Measurements from ENCODE around the gene IL23R. TPM values are rescaled to one million over a fixed set of nuclear protein-coding genes. Genes with fewer than 3 reads are reported as not detected.

The IL23R gene
- polyA plus RNA-seq, 4 donors = 0.06 to 1.3 TPM; not detected in 2

GRCh38 chr1:67150931-67151330 lies 15.3 kb upstream of the IL23R start:
- DNase-seq = no peak
- H3K36me3 ChIP-seq (ENCODE audit: control insufficient read depth in 3 of 3, insufficient read depth in 2 of 3, low read depth in 1 of 3, low read length in 3 of 3) = no peaks in the 10 kb centered on the region
- H3K27ac ChIP-seq (ENCODE audit: low read depth in 1 of 3, low read length in 2 of 3) = no peak overlapping the region
- FAIRE-seq = no peak
- H3K4me3 ChIP-seq (ENCODE audit: low read depth in 1 of 3, low read length in 3 of 3) = no peak overlapping the region
- peaks cover 0 to 7% (median 0%) of the 10 kb centered on the region in 3 donors for H3K4me1 ChIP-seq (ENCODE audit: control insufficient read depth in 3 of 3, insufficient read depth in 2 of 3, low read depth in 1 of 3, low read length in 2 of 3)
- no peaks in the 10 kb centered on the region for H3K27me3 ChIP-seq (ENCODE audit: control insufficient read depth in 3 of 3, insufficient read depth in 3 of 3, low read length in 3 of 3)
- 90 to 93% (median 93%) methylated on average over 4 of the region's 4 CpGs for WGBS, 3 donors
- H3K9me3 ChIP-seq (ENCODE audit: control insufficient read depth in 2 of 2, insufficient read depth in 1 of 2, low read depth in 1 of 2, low read length in 1 of 2) = no peaks in the 10 kb centered on the region

DNA sequence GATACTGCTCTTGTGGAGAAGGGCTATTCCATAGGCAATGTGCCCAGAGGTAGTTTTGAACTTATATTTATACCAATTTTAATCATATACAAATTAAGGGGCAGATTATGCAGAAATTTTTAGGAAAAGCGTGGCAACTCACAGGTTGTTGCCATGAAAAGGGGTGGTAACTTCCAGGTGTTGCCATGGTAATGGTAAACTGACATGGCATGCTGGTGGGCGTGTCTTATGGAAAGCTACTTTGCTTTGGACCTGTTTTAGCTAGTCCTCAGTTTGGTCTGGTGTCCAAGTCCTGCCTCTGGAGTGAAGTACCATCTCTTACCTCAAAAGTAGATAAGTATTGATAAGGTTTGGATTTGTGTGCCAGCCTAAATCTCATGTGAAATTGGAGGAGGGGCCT lies 7.9 kb upstream of the IL23R start:
- no peaks in the 10 kb centered on the region for H3K4me1 ChIP-seq (ENCODE audit: control insufficient read depth in 3 of 3, insufficient read depth in 2 of 3, low read depth in 1 of 3, low read length in 2 of 3)
- WGBS, 3 donors = 41 to 68% (median 64%) methylated on average over 2 of the region's 2 CpGs
- no peak for DNase-seq
- no peak overlapping the region for H3K27ac ChIP-seq (ENCODE audit: low read depth in 1 of 3, low read length in 2 of 3)
- H3K27me3 ChIP-seq (ENCODE audit: control insufficient read depth in 3 of 3, insufficient read depth in 3 of 3, low read length in 3 of 3) = no peaks in the 10 kb centered on the region
- H3K9me3 ChIP-seq (ENCODE audit: control insufficient read depth in 2 of 2, insufficient read depth in 1 of 2, low read depth in 1 of 2, low read length in 1 of 2) = no peaks in the 10 kb centered on the region
- FAIRE-seq = no peak
- no peak overlapping the region for H3K4me3 ChIP-seq (ENCODE audit: low read depth in 1 of 3, low read length in 3 of 3)
- no peaks in the 10 kb centered on the region for H3K36me3 ChIP-seq (ENCODE audit: control insufficient read depth in 3 of 3, insufficient read depth in 2 of 3, low read depth in 1 of 3, low read length in 3 of 3)

DNA sequence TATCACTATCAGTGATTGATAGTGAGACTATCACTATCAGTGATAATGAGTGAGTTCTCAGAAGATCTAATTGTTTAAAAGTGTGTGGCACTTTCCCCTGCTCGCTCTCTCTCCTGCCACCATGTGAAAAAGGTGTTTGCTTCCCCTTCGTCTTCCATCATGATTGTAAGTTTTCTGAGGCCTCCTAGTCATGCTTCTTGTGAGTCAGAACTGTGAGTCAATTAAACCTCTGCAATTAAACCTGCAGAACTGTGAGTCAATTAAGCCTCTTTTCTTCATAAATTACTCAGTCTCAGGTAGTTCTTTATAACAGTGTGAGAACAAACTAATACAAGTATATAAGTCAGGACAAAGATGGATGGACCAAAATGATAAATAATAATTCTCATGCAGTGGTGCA lies 7.0 kb upstream of the IL23R start:
- DNase-seq (no peak), FAIRE-seq (no peak)
- H3K9me3 ChIP-seq (ENCODE audit: control insufficient read depth in 2 of 2, insufficient read depth in 1 of 2, low read depth in 1 of 2, low read length in 1 of 2) = no peaks in the 10 kb centered on the region
- H3K27me3 ChIP-seq (ENCODE audit: control insufficient read depth in 3 of 3, insufficient read depth in 3 of 3, low read length in 3 of 3) = no peaks in the 10 kb centered on the region
- H3K36me3 ChIP-seq (ENCODE audit: control insufficient read depth in 3 of 3, insufficient read depth in 2 of 3, low read depth in 1 of 3, low read length in 3 of 3) = no peaks in the 10 kb centered on the region
- H3K27ac ChIP-seq (ENCODE audit: low read depth in 1 of 3, low read length in 2 of 3) = no peak overlapping the region
- 68 to 78% (median 73%) methylated on average over 2 of the region's 2 CpGs for whole genome bisulfite sequencing, 3 donors
- no peaks in the 10 kb centered on the region for H3K4me1 ChIP-seq (ENCODE audit: control insufficient read depth in 3 of 3, insufficient read depth in 2 of 3, low read depth in 1 of 3, low read length in 2 of 3)
- no peak overlapping the region for H3K4me3 ChIP-seq (ENCODE audit: low read depth in 1 of 3, low read length in 3 of 3)

- H3K4me1 ChIP-seq (ENCODE audit: control insufficient read depth in 3 of 3, insufficient read depth in 2 of 3, low read depth in 1 of 3, low read length in 2 of 3) = no peaks in the 10 kb centered on the region
- WGBS, 3 donors = 76 to 81% (median 77%) methylated on average over 2 of the region's 2 CpGs
- H3K9me3 ChIP-seq (ENCODE audit: control insufficient read depth in 2 of 2, insufficient read depth in 1 of 2, low read depth in 1 of 2, low read length in 1 of 2) = no peaks in the 10 kb centered on the region
- no peak overlapping the region for H3K27ac ChIP-seq (ENCODE audit: low read depth in 1 of 3, low read length in 2 of 3)
- DNase-seq (no peak), FAIRE-seq (no peak)
- no peaks in the 10 kb centered on the region for H3K36me3 ChIP-seq (ENCODE audit: control insufficient read depth in 3 of 3, insufficient read depth in 2 of 3, low read depth in 1 of 3, low read length in 3 of 3)
- no peak overlapping the region for H3K4me3 ChIP-seq (ENCODE audit: low read depth in 1 of 3, low read length in 3 of 3)
- H3K27me3 ChIP-seq (ENCODE audit: control insufficient read depth in 3 of 3, insufficient read depth in 3 of 3, low read length in 3 of 3) = no peaks in the 10 kb centered on the region
Observed at GRCh38 chr1:67162954-67163353, 3.3 kb upstream of the IL23R start.

DNA sequence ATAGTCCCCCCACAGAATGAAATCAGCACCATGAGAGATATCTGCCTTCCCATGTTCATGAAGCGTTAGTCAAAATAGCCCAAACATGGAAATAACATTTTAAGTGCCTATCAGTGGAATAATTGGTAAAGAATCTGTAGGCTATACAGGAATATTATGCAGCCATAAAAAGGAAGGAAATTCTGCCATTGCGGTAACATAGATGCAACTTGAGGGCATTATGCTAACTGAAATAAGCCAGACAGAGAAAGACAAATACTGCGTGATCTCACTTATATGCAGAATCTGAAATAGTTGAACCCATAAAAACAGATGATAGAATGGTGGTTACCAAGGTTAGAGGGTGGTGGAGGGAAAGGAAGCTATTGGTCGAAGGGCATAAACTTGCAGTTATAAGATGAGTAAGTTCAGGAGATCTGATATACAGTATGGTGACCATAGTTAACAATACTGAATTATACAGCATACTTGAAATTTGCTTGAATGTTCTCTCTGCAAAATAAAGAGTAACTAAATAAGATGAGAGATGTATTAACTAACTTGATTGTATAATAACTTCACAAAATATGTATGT lies 699 bp upstream of the IL23R start:
- H3K9me3 ChIP-seq (ENCODE audit: control insufficient read depth in 2 of 2, insufficient read depth in 1 of 2, low read depth in 1 of 2, low read length in 1 of 2) = no peaks in the 10 kb centered on the region
- DNase-seq = no peak
- WGBS, 3 donors = 86 to 91% (median 90%) methylated on average over 4 of the region's 4 CpGs
- FAIRE-seq = no peak
- no peak overlapping the region for H3K27ac ChIP-seq (ENCODE audit: low read depth in 1 of 3, low read length in 2 of 3)
- no peaks in the 10 kb centered on the region for H3K36me3 ChIP-seq (ENCODE audit: control insufficient read depth in 3 of 3, insufficient read depth in 2 of 3, low read depth in 1 of 3, low read length in 3 of 3)
- H3K27me3 ChIP-seq (ENCODE audit: control insufficient read depth in 3 of 3, insufficient read depth in 3 of 3, low read length in 3 of 3) = no peaks in the 10 kb centered on the region
- no peak overlapping the region for H3K4me3 ChIP-seq (ENCODE audit: low read depth in 1 of 3, low read length in 3 of 3)
- H3K4me1 ChIP-seq (ENCODE audit: control insufficient read depth in 3 of 3, insufficient read depth in 2 of 3, low read depth in 1 of 3, low read length in 2 of 3) = peaks cover 0 to 2% (median 0%) of the 10 kb centered on the region in 3 donors

DNA sequence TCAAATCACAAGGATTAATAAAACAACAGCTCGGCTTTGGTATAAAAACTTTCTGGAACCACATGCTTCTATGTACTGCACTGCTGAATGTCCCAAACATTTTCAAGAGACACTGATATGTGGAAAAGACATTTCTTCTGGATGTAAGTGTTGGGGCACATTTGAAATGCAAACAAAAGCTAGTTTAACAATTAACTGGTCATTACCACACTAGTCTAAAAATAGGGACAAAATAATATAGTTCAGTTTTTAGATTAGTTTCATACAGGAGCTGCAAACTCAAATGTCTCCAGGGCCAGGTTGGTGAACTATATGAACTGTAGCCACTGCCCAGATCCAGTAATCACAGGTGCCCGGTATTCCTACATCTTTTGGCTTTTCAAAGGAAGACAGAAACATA lies 3.2 kb downstream of the IL23R start:
- DNase-seq (no peak), FAIRE-seq (no peak)
- H3K36me3 ChIP-seq (ENCODE audit: control insufficient read depth in 3 of 3, insufficient read depth in 2 of 3, low read depth in 1 of 3, low read length in 3 of 3) = no peaks in the 10 kb centered on the region
- no peak overlapping the region for H3K27ac ChIP-seq (ENCODE audit: low read depth in 1 of 3, low read length in 2 of 3)
- H3K27me3 ChIP-seq (ENCODE audit: control insufficient read depth in 3 of 3, insufficient read depth in 3 of 3, low read length in 3 of 3) = no peaks in the 10 kb centered on the region
- no peak overlapping the region for H3K4me3 ChIP-seq (ENCODE audit: low read depth in 1 of 3, low read length in 3 of 3)
- H3K9me3 ChIP-seq (ENCODE audit: control insufficient read depth in 2 of 2, insufficient read depth in 1 of 2, low read depth in 1 of 2, low read length in 1 of 2) = no peaks in the 10 kb centered on the region
- 63 to 77% (median 73%) methylated on average over 2 of the region's 2 CpGs for WGBS, 3 donors
- H3K4me1 ChIP-seq (ENCODE audit: control insufficient read depth in 3 of 3, insufficient read depth in 2 of 3, low read depth in 1 of 3, low read length in 2 of 3) = peaks cover 0 to 2% (median 0%) of the 10 kb centered on the region in 3 donors

- Histone ChIP-seq H3K4me3 (ENCODE audit: low read depth in 1 of 3, low read length in 3 of 3) (no peak overlapping the region), H3K4me1 (ENCODE audit: control insufficient read depth in 3 of 3, insufficient read depth in 2 of 3, low read depth in 1 of 3, low read length in 2 of 3) (peaks cover 0 to 2% (median 0%) of the 10 kb centered on the region in 3 donors), H3K36me3 (ENCODE audit: control insufficient read depth in 3 of 3, insufficient read depth in 2 of 3, low read depth in 1 of 3, low read length in 3 of 3) (no peaks in the 10 kb centered on the region), H3K27me3 (ENCODE audit: control insufficient read depth in 3 of 3, insufficient read depth in 3 of 3, low read length in 3 of 3) (no peaks in the 10 kb centered on the region), H3K27ac (ENCODE audit: low read depth in 1 of 3, low read length in 2 of 3) (no peak overlapping the region), H3K9me3 (ENCODE audit: control insufficient read depth in 2 of 2, insufficient read depth in 1 of 2, low read depth in 1 of 2, low read length in 1 of 2) (no peaks in the 10 kb centered on the region)
- DNase-seq (peak in 1 of 2 donors; percentile 36), FAIRE-seq (no peak)
- WGBS, 3 donors = 16 to 61% (median 39%) methylated on average over 3 of the region's 3 CpGs
Observed at GRCh38 chr1:67169932-67170331, 3.7 kb downstream of the IL23R start.

- no peaks in the 10 kb centered on the region for H3K9me3 ChIP-seq (ENCODE audit: control insufficient read depth in 2 of 2, insufficient read depth in 1 of 2, low read depth in 1 of 2, low read length in 1 of 2)
- DNase-seq (peak in 1 of 2 donors; percentile 34), FAIRE-seq (no peak)
- H3K27ac ChIP-seq (ENCODE audit: low read depth in 1 of 3, low read length in 2 of 3) = no peak overlapping the region
- H3K4me1 ChIP-seq (ENCODE audit: control insufficient read depth in 3 of 3, insufficient read depth in 2 of 3, low read depth in 1 of 3, low read length in 2 of 3) = peaks cover 0 to 2% (median 0%) of the 10 kb centered on the region in 3 donors
- no peaks in the 10 kb centered on the region for H3K27me3 ChIP-seq (ENCODE audit: control insufficient read depth in 3 of 3, insufficient read depth in 3 of 3, low read length in 3 of 3)
- H3K4me3 ChIP-seq (ENCODE audit: low read depth in 1 of 3, low read length in 3 of 3) = no peak overlapping the region
- WGBS, 3 donors = 78 to 82% (median 78%) methylated on average over 2 of the region's 2 CpGs
- no peaks in the 10 kb centered on the region for H3K36me3 ChIP-seq (ENCODE audit: control insufficient read depth in 3 of 3, insufficient read depth in 2 of 3, low read depth in 1 of 3, low read length in 3 of 3)
Observed at GRCh38 chr1:67170751-67171573, 4.7 kb downstream of the IL23R start.

Data from small intestine (tissue), 7 donors.